IMR-90 (cell line): Measurements from ENCODE around the gene CARD19. TPM values are rescaled to one million over a fixed set of nuclear protein-coding genes. Genes with fewer than 3 reads are reported as not detected.
"Not testable (repeated sequence)": the region's sequence is repeated elsewhere in the genome, so short reads cannot be mapped to it uniquely, and the experiment has no call there.

Source experiments
- ATAC-seq: fragments of 200-7000 bp; cut with Tn5 transposase; 2 replicates; pipeline ENCODE4 v1.9.1; 2020; ENCODE audit warnings: low read depth, mild to moderate bottlenecking, moderate library complexity
- BruUV-seq: library from RNA; stranded (reverse); fragments of 400-500 nt; replicated peaks from 2 replicates; lab custom pipeline; 2021; lab: Mats Ljungman, UMichigan
- CTCF ChIA-PET: fragments of 300-600 bp; formaldehyde crosslinking; extraction: SDS; loops from one replicate; lab custom pipeline; 2021; ENCODE audit warnings: antibody characterized with exemption; lab: Yijun Ruan, JAX
- POLR2A ChIA-PET: fragments of 300-600 bp; sonication (Branson Sonifier 250); formaldehyde crosslinking; loops from one replicate; lab custom pipeline; 2022; ENCODE audit warnings: antibody characterized with exemption; ENCODE audit not compliant: unreplicated experiment; lab: Charles Lee
- DNase-seq: peaks from one replicate; pipeline ENCODE4 v3.0.0; 2013
- H2AFZ ChIP-seq: replicated peaks from 2 replicates; pipeline ENCODE3; 2013; ENCODE audit warnings: low read length, mild to moderate bottlenecking; ENCODE audit not compliant: poor library complexity
- H2AK5ac ChIP-seq: 2 replicates; pipeline ENCODE4 v1.6.1; 2013; ENCODE audit warnings: low read depth, low read length, inconsistent platforms
- H2AK9ac ChIP-seq: replicated peaks from 2 replicates; pipeline ENCODE3; 2013; ENCODE audit warnings: mild to moderate bottlenecking, low read depth, low read length, moderate library complexity; ENCODE audit not compliant: poor library complexity
- H2BK120ac ChIP-seq: 2 replicates; pipeline ENCODE4 v1.6.1; 2013; ENCODE audit warnings: low read depth, low read length, inconsistent platforms
- H2BK15ac ChIP-seq: 3 replicates; pipeline ENCODE4 v1.6.1; 2013; ENCODE audit warnings: low read depth, low read length, inconsistent platforms
- H2BK20ac ChIP-seq: 2 replicates; pipeline ENCODE4 v1.6.1; 2013; ENCODE audit warnings: low read depth, mild to moderate bottlenecking, inconsistent platforms, low read length, moderate library complexity
- H2BK5ac ChIP-seq: 2 replicates; pipeline ENCODE4 v1.6.1; 2013; ENCODE audit warnings: mild to moderate bottlenecking, low read depth, low read length, inconsistent platforms; ENCODE audit not compliant: poor library complexity, severe bottlenecking
- H3K14ac ChIP-seq: replicated peaks from 2 replicates; pipeline ENCODE4 v1.6.1; 2013; ENCODE audit warnings: low read depth, low read length, inconsistent platforms
- H3K18ac ChIP-seq: 2 replicates; pipeline ENCODE4 v1.6.1; 2013; ENCODE audit warnings: low read depth, low read length, control low read depth
- H3K23ac ChIP-seq: 2 replicates; pipeline ENCODE4 v1.6.1; 2013; ENCODE audit warnings: low read depth, low read length, inconsistent platforms
- H3K27ac ChIP-seq: 2 replicates; pipeline ENCODE4 v1.5.1; 2013; ENCODE audit warnings: mild to moderate bottlenecking, control low read depth, low read length; ENCODE audit not compliant: insufficient read depth
- H3K27me3 ChIP-seq: 2 replicates; pipeline ENCODE4 v1.6.1; 2013; ENCODE audit warnings: low read length; ENCODE audit not compliant: control insufficient read depth, insufficient read depth
- H3K36me3 ChIP-seq: 2 replicates; pipeline ENCODE4 v1.6.1; 2013; ENCODE audit warnings: low read length, mixed read lengths; ENCODE audit not compliant: control insufficient read depth, insufficient read depth
- H3K4ac ChIP-seq: 2 replicates; pipeline ENCODE4 v1.6.1; 2013; ENCODE audit warnings: low read depth, low read length, inconsistent platforms
- H3K4me1 ChIP-seq: 2 replicates; pipeline ENCODE4 v1.6.1; 2013; ENCODE audit warnings: low read length, mixed read lengths; ENCODE audit not compliant: control insufficient read depth, insufficient read depth
- H3K4me2 ChIP-seq: 2 replicates; pipeline ENCODE4 v1.6.1; 2013; ENCODE audit warnings: low read depth, mild to moderate bottlenecking, control low read depth, low read length, moderate library complexity
- H3K4me3 ChIP-seq: 2 replicates; pipeline ENCODE4 v1.5.1; 2013; ENCODE audit warnings: low read depth, mild to moderate bottlenecking, control low read depth, low read length, moderate library complexity; ENCODE audit not compliant: insufficient read depth
- H3K56ac ChIP-seq: 2 replicates; pipeline ENCODE4 v1.6.1; 2013; ENCODE audit warnings: low read length, inconsistent platforms; ENCODE audit not compliant: insufficient read depth; ENCODE audit errors: extremely low read depth
- H3K79me1 ChIP-seq, 2 experiments: 2 replicates each; pipeline ENCODE4 v1.6.1; 2013; ENCODE audit warnings: low read length in 2 of 2, inconsistent platforms in 1 of 2, low read depth in 1 of 2
- H3K9ac ChIP-seq: 2 replicates; pipeline ENCODE4 v1.6.1; 2013; ENCODE audit warnings: low read depth, low read length, control low read depth
- H3K9me1 ChIP-seq: 2 replicates; pipeline ENCODE4 v1.6.1; 2013; ENCODE audit warnings: low read length, inconsistent platforms; ENCODE audit not compliant: insufficient read depth
- H3K9me3 ChIP-seq: 2 replicates; pipeline ENCODE4 v1.6.1; 2013; ENCODE audit warnings: low read length; ENCODE audit not compliant: control insufficient read depth, insufficient read depth
- H4K20me1 ChIP-seq: 2 replicates; pipeline ENCODE4 v1.6.1; 2013; ENCODE audit warnings: low read length, inconsistent platforms; ENCODE audit not compliant: insufficient read depth
- H4K5ac ChIP-seq: 2 replicates; pipeline ENCODE4 v1.6.1; 2013; ENCODE audit warnings: mild to moderate bottlenecking, low read depth, low read length, control low read depth
- H4K8ac ChIP-seq, 2 experiments: 2 replicates each; pipeline ENCODE4 v1.6.1; 2013; ENCODE audit warnings: low read depth in 2 of 2, low read length in 2 of 2, control low read depth in 1 of 2, inconsistent platforms in 1 of 2
- H4K91ac ChIP-seq: 2 replicates; pipeline ENCODE4 v1.6.1; 2013; ENCODE audit warnings: low read depth, low read length, inconsistent platforms; ENCODE audit not compliant: insufficient read depth
- FOS ChIP-seq: fragments of 150-350 bp; IDR thresholded peaks from 2 replicates; pipeline ENCODE4 v1.6.1; 2016; ENCODE audit warnings: low read depth, low read length
- RCOR1 ChIP-seq: IDR thresholded peaks from 2 replicates; pipeline ENCODE4 v1.6.1; 2012; ENCODE audit warnings: mild to moderate bottlenecking, low read length, improper control_type of control experiment; ENCODE audit not compliant: insufficient replicate concordance
- WGBS, 2 experiments: methylation state at CpG; one replicate each; pipeline versions ENCODE4 v1.1.5 to v1.1.7; 2013; ENCODE audit warnings: missing lambda C conversion rate in 2 of 2; ENCODE audit not compliant: insufficient read length in 1 of 2; ENCODE audit errors: extremely low coverage in 2 of 2; 5-methylcytosine and 5-hydroxymethylcytosine counted together
- dilution Hi-C: fragments of 300-500 bp; cut with HindIII; formaldehyde crosslinking; loops from one replicate; pipeline ENCODE4 v1.14.3; 2018; ENCODE audit warnings: low sequenced_read_pairs; ENCODE audit not compliant: unreplicated experiment
- in situ Hi-C: fragments of 300-500 bp; cut with MboI; formaldehyde crosslinking; loops from 3 replicates; pipeline ENCODE4 v1.14.3; 2019; ENCODE audit warnings: low sequenced_read_pairs, inconsistent platforms, mixed read lengths
- intact Hi-C: fragments of 100-400 bp; cut with micrococcal nuclease; formaldehyde crosslinking; loops from 2 replicates; pipeline ENCODE4 v1.10.0; 2022
- polyA plus RNA-seq, 3 experiments: library from polyadenylated mRNA; depleted of rRNA; stranded (reverse); fragments of >200 nt; gene quantifications; 2 replicates each; pipeline ENCODE4 v1.2.3, GENCODE V29; 2012; ENCODE audit warnings: low replicate concordance in 1 of 3
- total RNA-seq: library from RNA; depleted of rRNA; stranded (reverse); fragments of >200 nt; gene quantifications from 2 replicates; pipeline ENCODE4 v1.2.3, GENCODE V29; 2012
- TF ChIP-seq, protein P1 (sequence below): fragments of 150-350 bp; IDR thresholded peaks from 2 replicates; pipeline ENCODE4 v1.6.1; 2017; ENCODE audit warnings: mild to moderate bottlenecking, antibody characterized with exemption, low read length, low read depth

The CARD19 gene
- total and polyA plus RNA-seq, 2 of the 4 experiments (the other 2 are of a cell fraction) = 17.4 to 111 TPM

DNA sequence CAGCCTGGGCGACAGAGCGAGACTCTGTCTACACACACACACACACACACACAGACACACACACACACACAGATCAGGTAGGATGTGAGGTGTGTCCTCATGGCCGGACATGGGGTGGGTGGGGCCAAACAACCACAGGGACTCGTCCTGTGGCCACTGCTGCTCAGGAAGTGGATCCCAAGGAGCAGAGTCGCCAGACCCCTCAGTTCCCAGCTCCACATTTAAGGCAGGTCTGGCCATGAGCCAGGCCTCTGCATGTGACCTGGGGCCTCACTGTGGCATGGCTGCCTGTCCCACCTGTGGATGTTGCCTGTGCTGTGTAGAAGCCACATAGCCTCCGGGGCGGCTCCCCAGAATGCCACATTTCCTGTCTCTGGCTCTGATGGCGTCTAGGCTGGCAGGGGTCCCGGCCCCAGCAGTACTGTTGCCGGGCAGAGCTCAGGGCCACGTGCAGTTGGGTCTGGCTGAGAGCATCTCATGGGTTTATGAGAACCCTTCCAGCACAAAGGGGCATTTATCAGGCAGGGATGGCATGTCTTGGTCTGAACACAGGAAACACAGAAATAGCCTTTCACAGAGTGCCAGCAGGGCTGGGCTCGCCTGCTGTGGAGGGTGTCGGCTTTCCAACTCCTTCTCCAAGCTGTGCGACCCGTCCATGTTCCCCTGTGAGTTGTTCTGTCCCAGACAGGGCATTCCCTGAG lies 48.0 kb downstream of the CARD19 start:
- DNase-seq (no peak), ATAC-seq (peak; percentile 25)
- H2AFZ ChIP-seq = peak overlapping the region; percentile 80
- H2BK120ac ChIP-seq = no peak overlapping the region
- no peak overlapping the region for H3K9ac ChIP-seq
- intact Hi-C loops = no loop called here
- 0 out of 2 replicates have a peak overlapping the region, but pooled peaks have one; percentile 2 for H3K23ac ChIP-seq
- H3K27ac ChIP-seq = no peak overlapping the region
- H2BK15ac ChIP-seq = no peak overlapping the region
- H3K56ac ChIP-seq = no peak overlapping the region; the same call in 1 of the 2 replicates
- H3K79me1 ChIP-seq = no peaks in the 10 kb centered on the region
- peak overlapping the region; percentile 50; the same call in 1 of the 2 replicates for H2AK5ac ChIP-seq
- in situ Hi-C loops = no loop called here
- CTCF ChIA-PET = no interaction called here
- no peaks in the 10 kb centered on the region for H3K36me3 ChIP-seq
- H3K18ac ChIP-seq = no peak overlapping the region
- no peak overlapping the region; the same call in 1 of the 2 replicates for H3K4ac ChIP-seq
- H4K91ac ChIP-seq = no peak overlapping the region
- H3K9me3 ChIP-seq = peaks cover 4% of the 10 kb centered on the region
- H2BK5ac ChIP-seq = no peak overlapping the region
- H3K4me3 ChIP-seq = no peak overlapping the region
- POLR2A ChIA-PET = interaction anchor here (1.2 kb wide), 1 partner anchor 10 kb away, joined by 3 read pairs; the partner anchor contains the start of gene NINJ1
- H4K8ac ChIP-seq = no peak overlapping the region
- H3K9me1 ChIP-seq = no peaks in the 10 kb centered on the region; the same call in 1 of the 2 replicates
- dilution Hi-C loops = no loop called here
- H3K4me1 ChIP-seq = peaks cover 9% of the 10 kb centered on the region
- no peak overlapping the region for H2AK9ac ChIP-seq
- no peak overlapping the region for H3K4me2 ChIP-seq
- 40% methylated on average over 1 of the region's 15 CpGs; no CpG with 5 or more reads in 1 of the 2 experiments for WGBS, 2 experiments
- BruUV-seq = no TSS peak
- no peaks in the 10 kb centered on the region for H3K27me3 ChIP-seq
- TF ChIP-seq, protein P1, sequence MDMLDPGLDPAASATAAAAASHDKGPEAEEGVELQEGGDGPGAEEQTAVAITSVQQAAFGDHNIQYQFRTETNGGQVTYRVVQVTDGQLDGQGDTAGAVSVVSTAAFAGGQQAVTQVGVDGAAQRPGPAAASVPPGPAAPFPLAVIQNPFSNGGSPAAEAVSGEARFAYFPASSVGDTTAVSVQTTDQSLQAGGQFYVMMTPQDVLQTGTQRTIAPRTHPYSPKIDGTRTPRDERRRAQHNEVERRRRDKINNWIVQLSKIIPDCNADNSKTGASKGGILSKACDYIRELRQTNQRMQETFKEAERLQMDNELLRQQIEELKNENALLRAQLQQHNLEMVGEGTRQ = no peak
- TF ChIP-seq FOS (no peak), RCOR1 (no peak)
- H4K5ac ChIP-seq = no peak overlapping the region
- H2BK20ac ChIP-seq = 0 out of 2 replicates have a peak overlapping the region, but pooled peaks have one; percentile 6
- no peak overlapping the region for H3K14ac ChIP-seq
- no peaks in the 10 kb centered on the region for H4K20me1 ChIP-seq

DNA sequence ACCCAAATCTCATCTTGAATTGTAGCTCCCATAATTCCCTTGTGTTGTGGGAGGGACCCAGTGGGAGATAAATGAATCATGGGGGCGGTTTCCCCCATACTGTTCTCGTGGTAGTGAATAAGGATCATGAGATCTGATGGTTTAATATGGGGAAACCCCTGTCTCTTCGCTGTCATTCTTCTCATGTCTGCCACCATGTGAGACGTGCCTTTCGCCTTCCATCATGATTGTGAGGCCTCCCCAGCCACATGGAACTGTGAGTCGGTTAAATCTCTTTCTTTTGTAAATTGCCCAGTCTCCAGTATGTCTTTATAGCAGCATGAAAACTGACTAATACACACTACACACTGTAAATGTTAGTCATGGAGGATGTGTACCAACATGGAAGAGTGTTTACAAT lies 50.7 kb downstream of the CARD19 start:
- H4K20me1 ChIP-seq, intact Hi-C loops, BruUV-seq, dilution Hi-C loops, H2BK5ac ChIP-seq, H3K9me1 ChIP-seq, H3K18ac ChIP-seq, H3K14ac ChIP-seq, H3K23ac ChIP-seq, H3K9ac ChIP-seq, H4K5ac ChIP-seq, H3K27ac ChIP-seq, POLR2A ChIA-PET, H3K4me2 ChIP-seq, H2AK9ac ChIP-seq, in situ Hi-C loops, H3K4me3 ChIP-seq, H2BK20ac ChIP-seq, H2BK15ac ChIP-seq, H2AFZ ChIP-seq, H3K9me3 ChIP-seq, H4K91ac ChIP-seq, ATAC-seq, H3K36me3 ChIP-seq, H3K4ac ChIP-seq, H3K79me1 ChIP-seq, H3K27me3 ChIP-seq, H4K8ac ChIP-seq, H3K56ac ChIP-seq, H2AK5ac ChIP-seq, CTCF ChIA-PET, H2BK120ac ChIP-seq: not testable (repeated sequence)
- WGBS, 2 experiments = no CpG with 5 or more reads among the region's 6 CpGs
- peaks cover 11% of the 10 kb centered on the region for H3K4me1 ChIP-seq
- peak; percentile 29 for DNase-seq
